Activated CD8-positive, alpha-beta memory T cell treated with anti-CD3 and anti-CD28 coated beads, Interleukin-2, amount 50 U/mL, for 24 hours (primary cell): ENCODE measurements around the gene DDX27.
"Not testable (repeated sequence)": the region's sequence is repeated elsewhere in the genome, so short reads cannot be mapped to it uniquely, and the experiment has no call there.

Experiments used
- DNase-seq: peaks from one replicate; pipeline ENCODE4 v3.0.0-alpha.2; 2020; ENCODE audit errors: extremely low read depth

The DDX27 gene

GRCh38 chr20:49203011-49203410, 16.2 kb upstream of the DDX27 start:
- no peak for DNase-seq

GRCh38 chr20:49203746-49204145, 15.5 kb upstream of the DDX27 start:
- DNase-seq, result no peak

- no peak for DNase-seq
Observed at GRCh38 chr20:49207076-49207475, 12.1 kb upstream of the DDX27 start.

GRCh38 chr20:49210101-49210756, 9.0 kb upstream of the DDX27 start:
- DNase-seq, result no peak

GRCh38 chr20:49210757-49211110, 8.5 kb upstream of the DDX27 start:
- DNase-seq, result no peak

GRCh38 chr20:49214571-49214970, 4.6 kb upstream of the DDX27 start:
- no peak for DNase-seq

- no peak for DNase-seq
Observed at GRCh38 chr20:49215232-49215631, 4.0 kb upstream of the DDX27 start.

- peak; percentile 91 for DNase-seq
Observed at GRCh38 chr20:49216991-49217578, 2.1 kb upstream of the DDX27 start.

GRCh38 chr20:49218739-49219090, 501 bp upstream of the DDX27 start:
- DNase-seq, result not testable (repeated sequence)

GRCh38 chr20:49219924-49220831, 962 bp downstream of the DDX27 start:
- DNase-seq, result no peak

- DNase-seq, result no peak
Observed at GRCh38 chr20:49225896-49226295, 6.7 kb downstream of the DDX27 start.

- DNase-seq, result no peak
Observed at GRCh38 chr20:49228676-49229075, 9.5 kb downstream of the DDX27 start.

- DNase-seq, result no peak
Observed at GRCh38 chr20:49229381-49229780, 10.2 kb downstream of the DDX27 start.

- DNase-seq, result no peak
Observed at GRCh38 chr20:49230021-49230420, 10.8 kb downstream of the DDX27 start.

- no peak for DNase-seq
Observed at GRCh38 chr20:49230561-49231133, 11.4 kb downstream of the DDX27 start.

GRCh38 chr20:49231471-49231870, 12.3 kb downstream of the DDX27 start:
- no peak for DNase-seq

GRCh38 chr20:49233226-49233625, 14.0 kb downstream of the DDX27 start:
- no peak for DNase-seq

- DNase-seq, result no peak
Observed at GRCh38 chr20:49234831-49235230, 15.6 kb downstream of the DDX27 start.

- no peak for DNase-seq
Observed at GRCh38 chr20:49236301-49236700, 17.1 kb downstream of the DDX27 start.

GRCh38 chr20:49237531-49237930, 18.3 kb downstream of the DDX27 start:
- DNase-seq, result no peak

GRCh38 chr20:49245921-49246740, 26.9 kb downstream of the DDX27 start:
- no peak for DNase-seq
